B cell (primary cell): Measurements from ENCODE around the gene PDZK1.

Experiments used
- CTCF ChIP-seq: fragments of 200-600 bp; IDR thresholded peaks from one replicate; pipeline ENCODE4 v1.8.0; 2022; ENCODE audit warnings: antibody characterized with exemption, mild to moderate bottlenecking
- EZH2 ChIP-seq: IDR thresholded peaks from 2 replicates; pipeline ENCODE4 v1.6.1; 2012; ENCODE audit warnings: borderline replicate concordance, low read depth, mild to moderate bottlenecking, moderate library complexity, low read length; ENCODE audit not compliant: insufficient read depth, poor library complexity, severe bottlenecking

GRCh38 chr1:145714524-145715111 is 7.5 kb upstream of the PDZK1 start:
- TF ChIP-seq CTCF (no peak), EZH2 (no peak)
